SHP77 treated with DMSO at 0.1 percent for 48 hours (cell line): ENCODE measurements around the gene DARS2.
"Not testable (repeated sequence)": the region's sequence is repeated elsewhere in the genome, so short reads cannot be mapped to it uniquely, and the experiment has no call there.

Source experiments
- DNase-seq: peaks from one replicate; lab custom pipeline; 2025; lab: John Stamatoyannopoulos, UW

The DARS2 gene

DNA sequence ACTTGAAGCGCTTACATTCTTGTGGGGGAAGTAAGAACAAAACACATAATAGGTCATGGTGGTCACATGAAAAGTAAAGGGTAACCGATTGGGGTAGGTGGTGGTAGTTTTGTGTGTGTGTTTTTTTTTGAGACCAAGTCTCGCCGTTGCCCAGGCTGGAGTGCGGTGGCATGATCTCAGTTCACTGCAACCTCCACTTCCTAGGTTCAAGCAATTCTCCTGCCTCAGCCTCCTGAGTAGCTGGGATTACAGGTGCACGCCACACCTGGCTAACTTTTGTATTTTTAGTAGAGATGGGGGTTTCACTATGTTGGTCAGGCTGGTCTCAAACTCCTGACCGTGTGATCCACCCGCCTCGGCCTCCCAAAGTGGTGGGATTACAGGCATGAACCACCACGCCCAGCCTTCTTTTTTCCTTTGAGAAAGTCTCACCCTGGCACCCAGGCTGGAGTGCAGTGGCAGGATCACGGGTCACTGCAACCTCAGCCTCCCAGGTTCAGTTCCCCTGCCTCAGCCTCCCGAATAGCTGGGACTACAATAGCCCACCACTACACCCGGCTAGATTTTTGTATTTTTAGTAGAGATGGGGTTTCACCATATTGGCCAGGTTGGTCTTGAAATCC, 37.8 kb downstream of the DARS2 start:
- DNase-seq, result not testable (repeated sequence)

- no peak for DNase-seq
Observed at GRCh38 chr1:173862769-173863223, 38.3 kb downstream of the DARS2 start.

DNA sequence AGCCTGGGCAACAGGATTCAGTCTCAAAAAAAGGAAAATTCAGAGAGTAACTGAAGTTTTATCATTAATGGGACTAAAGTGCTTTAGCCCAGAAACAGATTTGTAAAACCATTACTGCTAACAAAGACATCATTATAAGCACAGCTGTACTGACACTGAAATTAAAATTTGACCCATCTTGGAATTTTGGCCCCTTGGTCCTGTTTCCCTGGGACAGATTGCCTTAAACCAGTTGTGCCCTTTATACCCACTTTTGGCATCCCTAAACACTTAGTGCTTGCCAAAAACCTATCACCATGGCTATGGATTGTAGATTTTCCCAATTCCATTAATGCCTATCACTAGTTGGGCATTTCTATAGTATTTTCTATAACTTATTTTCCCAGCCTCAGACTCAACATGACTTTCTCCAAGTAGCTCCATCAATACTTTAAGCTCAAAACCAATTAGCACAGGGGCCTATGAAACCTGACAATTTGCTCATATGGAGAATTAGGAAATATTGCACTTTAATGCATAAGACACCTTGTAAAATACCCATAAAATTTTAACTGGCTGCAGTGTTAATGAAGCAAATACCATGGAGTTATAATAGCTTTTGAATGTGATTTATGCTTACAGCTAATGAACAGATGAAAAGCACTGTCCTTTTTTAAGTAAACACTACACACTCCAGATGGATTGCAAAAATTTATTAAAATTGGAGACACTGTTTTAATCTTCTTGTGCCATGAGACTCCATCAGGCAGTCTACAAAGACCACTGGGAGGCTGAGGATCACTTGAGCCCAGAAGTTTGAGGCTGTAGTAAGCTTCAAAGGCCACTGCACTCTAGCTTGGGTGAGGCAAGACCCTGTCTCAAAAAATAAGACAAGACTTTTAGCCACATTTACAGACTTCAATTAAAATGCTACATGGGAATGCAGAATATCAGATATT, 39.0 kb downstream of the DARS2 start:
- no peak for DNase-seq

DNA sequence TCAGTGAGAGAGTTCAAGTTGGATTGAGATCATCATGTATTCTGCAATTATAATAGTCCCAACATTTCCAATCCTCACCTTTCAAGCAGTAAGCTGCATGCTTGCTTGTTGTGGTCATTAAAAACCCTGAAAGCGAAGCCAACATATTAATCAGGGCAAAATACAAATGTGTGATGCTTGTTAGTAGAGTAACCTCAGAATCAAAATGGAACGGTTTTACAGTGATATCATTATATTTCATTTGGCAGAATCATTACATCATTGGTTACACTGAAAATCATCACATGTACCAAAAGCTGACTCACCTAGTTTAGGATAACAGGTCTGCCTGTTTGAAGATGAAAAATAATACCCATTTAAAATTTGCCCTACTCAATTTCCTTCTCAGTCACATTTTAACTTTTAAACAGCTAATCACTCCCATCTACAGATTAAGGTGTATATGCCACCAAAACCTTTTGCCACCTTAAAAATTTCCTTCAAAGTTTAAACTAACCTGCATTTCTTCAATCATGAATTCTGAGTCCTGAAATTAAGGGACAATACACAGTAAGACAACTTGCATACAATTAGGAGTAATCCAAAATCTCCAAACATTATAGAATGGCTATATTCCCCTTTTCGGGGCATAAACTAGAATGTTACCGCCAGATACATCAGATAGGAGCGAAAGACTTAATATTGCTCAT, 39.9 kb downstream of the DARS2 start:
- no peak for DNase-seq

- no peak for DNase-seq
Observed at GRCh38 chr1:173865468-173866164, 41.1 kb downstream of the DARS2 start.

DNA sequence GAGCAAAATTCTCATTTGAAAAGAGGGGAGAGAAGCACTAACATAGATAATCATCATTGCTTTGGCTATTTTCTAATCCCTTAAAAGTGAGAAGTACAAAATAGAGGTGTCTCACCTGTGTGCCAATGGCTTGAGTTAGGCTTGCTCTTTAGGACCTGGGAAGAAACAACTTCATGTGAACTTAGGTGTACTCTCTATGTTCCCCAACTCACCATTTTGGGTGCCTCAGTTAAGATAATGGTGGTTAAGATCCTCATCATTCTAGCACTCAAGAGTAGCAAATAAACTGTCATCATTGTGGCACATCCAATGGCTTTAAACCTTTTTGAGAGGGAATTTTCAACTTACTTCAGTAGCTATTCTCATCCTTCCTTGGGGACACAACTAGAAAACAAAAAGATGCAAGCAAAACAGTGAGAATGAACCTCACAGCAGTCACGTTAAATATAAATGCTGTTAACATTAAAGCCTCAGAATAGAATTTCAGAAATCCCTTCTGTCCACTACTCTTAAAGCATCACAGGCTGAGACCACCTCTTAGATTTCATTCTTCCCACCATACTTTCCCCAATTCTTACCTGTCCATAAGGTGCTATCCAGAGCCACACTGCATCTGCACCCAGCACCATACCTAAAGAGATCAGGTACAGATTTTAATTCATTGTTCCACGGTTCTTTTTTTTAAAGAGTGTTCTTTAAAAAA, 42.1 kb downstream of the DARS2 start:
- DNase-seq, result no peak

DNA sequence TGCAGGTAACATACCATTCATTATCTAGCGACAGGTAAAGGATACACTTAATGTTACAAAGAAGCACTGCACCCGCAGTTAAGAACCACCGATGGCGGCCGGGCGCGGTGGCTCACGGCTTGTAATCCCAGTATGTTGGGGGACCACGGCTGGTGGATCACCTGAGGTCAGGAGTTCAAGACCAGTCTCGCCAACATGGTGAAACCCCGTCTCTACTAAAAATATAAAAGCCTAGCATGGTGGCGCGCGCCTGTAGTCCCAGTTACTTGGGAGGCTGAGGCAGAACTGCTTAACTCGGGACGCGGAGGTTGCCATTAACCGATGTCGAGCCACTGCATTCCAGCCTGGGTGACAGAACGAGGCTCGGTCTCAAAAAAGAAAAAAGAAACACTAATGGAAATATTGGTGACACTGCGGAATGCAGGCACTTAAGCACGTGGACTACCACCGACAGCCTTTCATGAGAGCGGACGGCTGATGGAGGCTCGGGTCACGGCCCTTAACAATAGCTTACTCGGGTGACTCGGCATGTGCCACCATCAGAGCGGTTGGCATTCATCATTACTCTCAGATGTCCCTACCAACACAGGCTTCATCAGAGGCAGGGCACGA, 42.8 kb downstream of the DARS2 start:
- no peak for DNase-seq

DNA sequence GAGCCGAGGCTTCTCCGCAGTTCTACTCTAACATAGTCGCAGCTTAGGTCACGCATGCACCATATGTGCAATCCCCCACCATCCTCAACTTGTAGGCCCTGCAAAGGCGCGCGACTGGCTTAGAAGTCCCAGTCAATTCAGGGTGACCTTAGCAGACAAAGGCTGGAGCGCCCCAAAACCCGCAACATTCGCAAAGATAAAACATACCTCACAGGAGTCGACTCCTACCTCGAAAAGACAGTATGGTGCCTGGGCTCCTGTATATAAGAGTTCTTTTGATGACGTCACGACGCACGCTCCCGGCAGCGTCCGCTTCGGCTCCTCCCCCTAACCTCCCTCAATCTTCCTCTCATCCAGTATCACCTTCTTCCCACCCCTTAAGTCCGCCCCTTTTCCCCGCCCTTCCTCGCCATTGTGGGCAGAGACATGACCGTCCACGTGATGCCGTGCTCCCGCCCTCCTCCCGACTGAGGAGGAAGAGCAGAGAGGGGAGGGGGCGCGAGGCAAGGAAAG, 43.3 kb downstream of the DARS2 start, which contains the start of gene GAS5:
TSS of gene GAS5 (minus strand) at position 237 of the 513 bp plus-strand sequence.
- peak; percentile 97 for DNase-seq

DNA sequence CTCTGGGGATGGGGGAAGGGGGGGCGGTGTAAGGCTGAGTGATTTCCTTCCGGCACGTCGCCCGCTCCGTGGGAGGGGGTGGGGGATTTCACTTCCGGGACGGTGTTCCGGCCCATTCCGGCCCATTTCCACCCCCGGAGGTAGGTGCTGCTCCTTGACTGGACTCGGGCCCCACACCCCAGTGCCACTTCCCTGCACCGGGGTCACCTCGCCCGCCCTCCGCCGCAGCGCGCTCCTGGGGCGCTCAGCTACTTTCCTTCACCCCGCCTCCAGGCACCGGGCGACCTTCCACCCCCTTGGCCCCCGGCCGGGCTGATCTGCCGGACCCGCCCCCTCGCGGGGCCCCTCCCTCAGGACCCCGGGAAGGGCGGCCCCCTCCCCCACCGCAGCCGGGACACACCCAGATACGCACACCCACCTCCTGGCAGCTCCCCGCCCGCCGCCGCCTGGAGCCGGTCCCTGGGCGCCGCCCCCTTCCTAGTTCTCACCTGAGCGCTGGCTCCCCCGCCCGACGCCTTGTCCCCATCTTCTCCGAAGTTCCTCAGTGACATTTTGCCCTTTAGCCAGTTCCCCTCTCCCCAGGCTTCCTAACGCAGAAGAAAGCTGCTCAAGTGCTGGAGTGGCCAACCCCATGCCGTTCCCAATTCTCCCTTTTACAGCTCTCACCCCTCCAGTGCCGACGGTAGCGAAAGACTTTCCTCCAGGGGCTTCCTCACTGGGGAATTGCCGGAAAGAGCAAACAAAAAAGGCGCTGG, 44.0 kb downstream of the DARS2 start, which contains the start of gene ZBTB37:
TSS of gene ZBTB37 (plus strand) at position 115 of the 755 bp plus-strand sequence. CDS start 1,846 bp downstream, outside the sequence.
- peak; percentile 83 for DNase-seq

GRCh38 chr1:173869021-173869359, 44.5 kb downstream of the DARS2 start:
- DNase-seq, result no peak

GRCh38 chr1:173870252-173871075, 46.0 kb downstream of the DARS2 start:
- no peak for DNase-seq

DNA sequence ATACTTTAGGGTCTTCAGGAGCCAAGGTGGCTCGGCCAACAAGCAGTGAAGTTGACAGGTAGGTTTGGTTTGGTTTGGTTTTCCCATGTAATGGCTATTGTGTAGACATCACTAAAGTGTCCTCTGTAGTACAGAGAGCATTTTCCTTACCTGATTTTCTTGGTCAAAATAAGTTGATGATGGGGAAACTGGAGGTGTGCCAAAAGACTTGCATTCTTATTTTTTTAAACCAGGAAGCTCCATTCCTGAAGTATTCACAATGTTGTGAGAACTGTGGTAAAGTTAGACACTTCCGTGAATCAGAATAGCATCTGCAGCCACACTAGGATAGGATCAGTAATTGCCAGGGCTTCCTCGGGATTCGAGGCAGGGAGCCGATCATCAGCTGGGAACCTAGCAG, 46.6 kb downstream of the DARS2 start:
- no peak for DNase-seq

DNA sequence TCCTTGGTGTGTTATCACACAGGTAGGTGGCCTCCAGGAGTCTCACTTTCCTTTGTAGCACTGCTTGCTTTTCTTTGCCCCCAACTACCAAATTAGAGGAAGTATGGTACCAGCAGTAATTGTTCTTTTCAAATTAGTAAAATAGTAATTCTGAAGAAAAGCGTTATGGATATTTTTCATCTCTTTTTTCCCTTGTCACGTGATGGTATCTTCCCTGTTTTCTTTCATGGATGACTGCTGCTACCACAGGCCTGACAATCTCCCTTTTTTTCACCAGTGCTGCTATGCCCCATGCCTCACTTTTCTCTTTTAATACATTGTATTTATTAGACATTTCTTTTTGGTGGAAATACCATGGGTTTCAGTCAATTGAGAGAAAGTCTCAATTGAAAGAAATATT, 47.0 kb downstream of the DARS2 start:
- DNase-seq, result no peak

- DNase-seq, result no peak
Observed at GRCh38 chr1:173876732-173877131, 52.3 kb downstream of the DARS2 start.

DNA sequence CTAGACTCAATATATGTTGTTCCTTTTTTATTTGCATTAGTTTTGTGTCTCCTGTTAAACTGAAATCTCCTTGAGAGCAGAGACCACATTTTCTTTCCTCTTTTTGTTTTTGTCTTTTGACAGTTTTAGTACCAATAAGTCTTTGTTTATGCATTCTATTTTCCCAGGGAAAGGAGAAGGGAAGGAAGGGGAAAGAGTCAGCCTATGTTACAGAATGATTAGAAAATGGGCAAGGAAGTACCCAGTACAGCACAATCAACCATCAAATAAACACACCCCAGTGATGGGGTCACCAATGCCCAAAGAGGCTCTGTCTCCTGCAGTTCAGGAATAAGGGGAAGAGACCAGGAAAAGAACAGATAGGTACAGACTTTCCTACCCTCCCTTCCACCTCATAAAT, 53.8 kb downstream of the DARS2 start:
- DNase-seq, result no peak

- DNase-seq, result not testable (repeated sequence)
Observed at GRCh38 chr1:173881117-173881516, 56.6 kb downstream of the DARS2 start.

DNA sequence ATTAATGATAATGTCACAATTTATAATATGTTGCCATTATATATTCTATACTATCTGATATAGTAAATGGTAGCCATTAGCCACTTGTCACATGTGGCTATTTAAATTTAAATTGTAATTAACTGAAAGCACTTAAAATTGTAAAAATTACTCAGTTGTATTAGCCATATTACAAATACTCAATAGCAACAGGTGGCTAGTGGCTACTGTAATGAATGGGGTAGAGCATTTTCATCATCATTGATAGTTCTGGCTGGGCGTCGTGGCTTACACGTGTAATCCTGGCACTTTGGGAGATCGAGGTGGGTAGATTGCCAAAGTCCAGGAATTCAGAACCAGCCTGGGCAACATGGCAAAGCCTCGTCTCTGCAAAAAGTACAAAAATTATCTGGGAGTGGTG, 60.2 kb downstream of the DARS2 start:
- DNase-seq, result no peak

DNA sequence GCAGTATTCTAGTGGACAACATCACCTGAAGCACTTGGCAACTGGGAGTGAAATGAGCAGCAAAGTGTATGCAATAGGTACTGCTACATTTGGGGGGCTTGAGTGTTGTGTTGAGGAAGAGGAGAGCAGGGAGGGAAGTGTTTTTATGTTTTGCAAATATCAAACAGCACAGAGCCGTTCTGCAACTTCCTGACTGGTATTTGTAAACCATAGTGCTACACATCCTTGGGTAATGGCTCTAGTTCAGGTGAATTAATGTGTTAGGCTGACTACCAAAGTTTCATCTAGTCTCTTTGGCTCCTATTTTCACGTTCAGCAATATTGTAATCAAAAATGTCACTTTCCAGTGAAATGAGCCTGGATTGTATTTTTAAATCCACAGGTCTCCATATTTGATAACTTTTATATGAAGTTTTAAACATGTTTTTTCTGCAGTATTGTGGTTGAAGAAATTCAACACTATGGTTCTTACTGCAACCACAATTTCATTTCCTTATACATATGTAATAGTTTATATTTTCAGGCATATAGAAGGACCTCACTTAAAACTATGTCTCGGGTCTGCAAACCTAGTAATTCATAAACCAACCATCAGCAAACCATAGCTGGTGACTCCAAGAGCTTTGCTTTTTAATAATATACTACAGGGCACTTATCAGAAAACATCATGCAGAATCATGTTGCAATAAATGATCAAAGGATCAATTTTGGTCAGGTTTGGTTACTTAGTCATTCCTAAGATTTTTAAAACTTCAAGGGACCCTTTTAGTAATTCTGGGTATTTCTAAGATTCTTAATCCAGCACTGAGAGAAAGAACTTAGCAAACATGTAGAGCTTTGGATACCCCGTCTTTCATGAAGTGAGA, 62.5 kb downstream of the DARS2 start:
- DNase-seq, result no peak
